EH (cell line): Measurements from ENCODE around the gene TMEM164.

Experiments
- DNase-seq: peaks from one replicate; pipeline ENCODE4 v3.0.0-alpha.2; 2015; ENCODE audit warnings: low read depth

TMEM164 gene

GRCh38 chrX:110037178-110037577 lies 34.3 kb downstream of the TMEM164 start:
- no peak for DNase-seq

DNA sequence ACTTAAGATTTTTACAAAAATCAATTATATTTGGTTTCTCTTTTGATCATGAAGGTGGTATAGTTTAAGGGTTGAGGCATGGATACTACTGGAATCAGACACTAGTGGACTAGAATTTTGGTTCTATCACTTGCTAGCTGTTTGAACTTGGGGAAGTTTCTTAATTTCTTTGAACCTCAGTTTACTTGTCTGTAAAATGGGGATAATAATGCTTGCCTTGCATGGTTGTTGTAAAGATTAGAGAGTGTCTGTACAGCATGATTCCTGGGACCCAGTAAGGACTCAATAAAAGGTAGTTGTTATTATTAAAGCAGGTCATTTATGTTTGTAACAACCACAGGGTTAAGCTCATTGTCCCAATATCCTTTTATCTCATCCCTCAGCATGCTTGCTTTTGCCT lies 36.0 kb downstream of the TMEM164 start:
- DNase-seq = no peak

DNA sequence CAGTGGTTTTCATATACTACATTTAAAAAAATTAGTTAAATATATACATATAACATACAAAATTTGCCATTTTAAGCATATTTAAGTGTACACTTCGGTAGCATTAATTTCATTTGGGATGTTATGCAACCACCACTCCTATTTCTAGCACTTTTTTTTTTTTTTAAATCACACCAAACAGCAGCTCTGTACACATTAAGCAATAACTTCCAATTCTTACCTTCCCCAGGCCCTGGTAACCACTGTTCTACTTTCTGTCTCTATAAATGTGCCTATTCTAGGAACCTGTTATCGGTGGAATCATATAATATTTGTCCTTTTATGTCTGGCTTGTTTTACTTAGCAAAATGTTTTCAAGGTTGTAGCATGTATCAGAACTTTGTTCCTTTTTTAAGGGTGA lies 39.1 kb downstream of the TMEM164 start:
- DNase-seq = no peak

GRCh38 chrX:110042496-110042895 lies 39.6 kb downstream of the TMEM164 start:
- peak; percentile 55 for DNase-seq

- DNase-seq = no peak
Measured at GRCh38 chrX:110043506-110043905, 40.6 kb downstream of the TMEM164 start.

DNA sequence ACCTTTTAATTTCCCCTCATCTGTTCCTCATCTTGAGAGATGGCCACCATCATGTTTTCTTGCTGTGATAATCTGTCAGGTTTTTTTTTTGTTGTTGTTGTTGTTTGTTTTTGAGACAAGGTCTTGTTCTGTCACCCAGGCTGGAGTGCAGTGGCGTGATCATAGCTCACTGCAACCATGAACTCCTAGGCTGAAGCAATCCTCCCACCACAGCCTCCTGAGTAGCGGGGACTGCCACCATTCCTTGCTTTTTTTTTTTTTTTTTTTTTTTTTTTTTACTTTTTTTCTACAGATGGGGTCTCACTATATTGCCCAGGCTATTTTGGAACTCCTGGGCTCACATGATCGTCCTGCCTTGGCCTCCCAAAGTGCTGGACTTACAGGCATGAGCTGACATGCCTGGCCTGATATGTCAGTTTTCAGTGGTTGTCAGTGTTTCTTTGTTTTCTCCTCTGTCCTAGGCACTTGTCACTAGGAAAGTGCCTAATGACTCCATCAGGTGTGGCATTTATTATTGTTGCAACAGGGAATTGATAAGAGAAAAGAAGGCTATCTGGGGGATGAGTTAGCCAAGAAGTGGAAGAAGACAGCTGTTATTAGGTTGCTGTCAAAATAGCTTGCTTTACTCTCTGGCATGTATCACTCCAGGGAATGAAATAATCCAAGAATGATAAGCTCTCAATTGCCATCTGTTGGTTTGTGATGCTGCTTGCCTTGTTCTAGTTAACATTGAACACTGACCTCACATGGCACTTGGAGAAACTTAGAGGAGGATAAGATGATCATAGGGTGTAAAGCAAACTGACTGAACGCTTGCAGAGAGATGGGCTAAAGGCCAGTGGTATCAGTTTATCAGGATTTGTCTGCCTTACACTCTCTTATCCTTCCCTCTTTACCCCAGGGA lies 41.7 kb downstream of the TMEM164 start:
- no peak for DNase-seq

GRCh38 chrX:110045421-110045820 lies 42.5 kb downstream of the TMEM164 start:
- DNase-seq = no peak

DNA sequence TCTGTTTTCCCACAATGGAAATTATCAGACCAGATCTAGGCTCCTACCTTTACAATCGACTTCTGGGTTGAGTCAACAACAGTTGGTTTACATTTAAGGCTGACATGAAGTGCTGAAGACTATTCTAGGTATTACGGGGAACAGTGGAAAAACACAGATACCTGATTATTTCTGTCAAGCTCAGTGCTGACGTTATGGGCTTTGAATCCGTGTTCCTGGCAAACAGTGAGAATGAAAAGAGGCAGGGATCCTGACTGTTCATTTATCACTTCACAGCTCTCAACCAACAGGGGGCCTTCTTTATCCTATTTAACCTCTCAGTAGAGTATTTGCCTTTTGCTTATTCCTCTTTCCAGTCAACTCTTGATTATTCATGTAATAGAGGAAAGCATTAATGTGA lies 43.1 kb downstream of the TMEM164 start:
- no peak for DNase-seq

GRCh38 chrX:110046971-110047370 lies 44.1 kb downstream of the TMEM164 start:
- DNase-seq = no peak

- DNase-seq = no peak
Measured at GRCh38 chrX:110049096-110049495, 46.2 kb downstream of the TMEM164 start.

GRCh38 chrX:110050386-110050785 lies 47.5 kb downstream of the TMEM164 start:
- DNase-seq = no peak

DNA sequence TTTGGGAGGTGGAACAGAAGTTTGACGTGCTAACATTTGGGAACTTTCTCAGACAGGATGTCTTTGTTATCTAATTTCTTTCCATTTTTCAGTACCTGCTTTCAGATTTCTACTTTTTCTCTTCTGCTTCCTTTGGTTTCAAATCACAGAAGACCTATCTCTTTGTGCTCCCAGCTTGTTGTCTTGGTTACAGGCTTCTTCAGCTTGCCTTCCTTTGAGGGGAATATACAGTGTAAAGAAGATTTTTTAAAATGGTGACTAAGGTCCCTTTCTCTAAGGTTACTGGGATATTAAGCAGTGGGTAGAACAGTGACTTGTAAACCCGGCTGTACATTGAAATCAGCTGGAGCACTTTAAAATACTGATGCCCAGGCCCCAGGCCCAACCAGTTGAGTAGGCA lies 48.0 kb downstream of the TMEM164 start:
- no peak for DNase-seq

DNA sequence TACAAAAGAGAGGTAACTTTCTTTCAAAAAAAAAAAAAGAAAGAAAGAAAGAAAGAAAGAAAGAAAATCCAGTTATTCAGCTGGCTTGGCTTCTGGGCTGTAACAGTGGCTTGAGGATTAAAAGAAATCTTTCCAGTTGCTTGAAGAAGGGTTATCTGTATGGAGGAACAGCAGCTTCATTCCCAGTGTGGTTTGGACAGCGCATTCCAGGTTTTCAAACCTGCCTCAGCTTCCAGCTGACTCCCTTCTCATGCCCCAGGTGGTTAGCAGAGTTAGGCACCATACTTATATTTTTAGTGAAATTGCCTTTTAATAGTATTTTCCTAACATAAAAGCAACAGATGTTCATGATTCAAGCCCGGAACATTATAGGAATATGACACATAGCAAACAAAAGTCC lies 48.6 kb downstream of the TMEM164 start:
- DNase-seq = no peak

DNA sequence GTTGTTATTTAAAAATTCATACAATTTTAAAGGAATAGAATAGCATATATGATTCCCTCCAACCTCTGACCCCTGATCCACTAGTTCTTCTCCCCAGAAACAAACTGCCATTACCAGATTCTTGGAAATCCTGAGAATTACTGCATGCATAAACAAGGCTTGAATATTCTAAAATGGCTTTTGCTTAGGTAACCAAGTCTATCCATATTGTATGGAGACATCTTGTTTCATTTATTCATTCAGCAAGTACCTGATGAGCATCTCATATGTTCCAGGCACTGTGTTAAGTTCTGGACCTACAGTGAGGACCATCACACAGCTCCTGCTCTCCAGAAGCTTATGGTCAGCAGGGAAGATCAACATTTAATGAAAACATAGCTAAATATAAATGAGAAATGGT lies 49.4 kb downstream of the TMEM164 start:
- DNase-seq = no peak

DNA sequence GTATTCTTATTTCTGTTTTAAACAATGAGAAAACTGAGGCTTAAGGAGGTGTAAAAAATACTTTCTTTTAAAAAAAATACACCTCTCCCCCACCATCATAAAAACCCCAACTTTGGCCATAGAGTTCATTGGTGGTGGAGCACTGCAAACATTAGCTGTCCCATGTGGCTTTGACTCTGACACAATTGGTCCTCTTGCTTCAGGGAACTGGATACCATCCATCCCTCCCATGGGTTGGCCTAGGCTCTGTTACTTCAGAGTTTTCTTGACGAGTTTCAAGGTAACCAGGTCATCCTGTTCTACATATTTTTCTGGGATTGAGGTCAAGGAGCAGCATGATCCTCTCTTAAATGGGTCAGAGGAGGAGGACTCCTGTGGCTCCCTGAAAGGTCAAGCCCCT lies 50.5 kb downstream of the TMEM164 start:
- no peak for DNase-seq

DNA sequence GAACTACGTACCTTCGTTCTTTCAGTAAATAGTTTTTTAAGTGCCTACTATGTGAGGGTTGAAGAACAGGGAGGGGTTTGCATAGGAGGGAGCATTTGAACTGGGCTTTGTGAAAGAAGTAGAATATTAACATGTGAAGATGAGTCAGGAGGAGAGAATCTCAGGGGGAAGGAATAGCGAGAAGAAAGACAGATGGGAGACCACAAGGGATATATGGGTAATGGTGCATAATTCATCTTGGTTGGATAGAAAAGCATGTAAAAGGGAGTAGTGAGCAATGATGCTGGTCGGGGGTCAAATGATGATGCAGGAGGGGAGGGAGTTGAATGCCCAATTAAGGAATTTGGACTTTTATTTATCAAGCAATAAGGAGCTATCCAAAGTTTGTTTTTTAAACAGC lies 52.7 kb downstream of the TMEM164 start:
- peak; percentile 4 for DNase-seq

DNA sequence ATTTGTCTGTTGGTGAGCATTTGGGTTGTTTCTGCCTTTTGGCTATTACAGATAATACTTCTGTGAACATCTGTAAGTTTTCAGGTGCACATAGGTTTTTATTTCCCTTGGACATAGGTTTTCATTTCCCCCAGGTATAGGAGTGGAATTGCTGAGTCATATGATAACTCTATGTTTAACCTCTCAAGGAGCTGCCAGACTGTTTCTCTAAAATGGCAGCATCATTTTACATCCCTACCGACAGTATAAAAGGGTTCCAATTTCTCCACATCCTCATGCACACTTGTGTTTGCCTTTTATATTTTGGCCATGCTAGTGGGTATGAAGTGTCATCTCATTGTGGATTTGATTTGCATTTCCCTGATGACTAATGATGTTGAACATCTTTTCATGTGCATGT lies 53.5 kb downstream of the TMEM164 start:
- DNase-seq = peak; percentile 2

DNA sequence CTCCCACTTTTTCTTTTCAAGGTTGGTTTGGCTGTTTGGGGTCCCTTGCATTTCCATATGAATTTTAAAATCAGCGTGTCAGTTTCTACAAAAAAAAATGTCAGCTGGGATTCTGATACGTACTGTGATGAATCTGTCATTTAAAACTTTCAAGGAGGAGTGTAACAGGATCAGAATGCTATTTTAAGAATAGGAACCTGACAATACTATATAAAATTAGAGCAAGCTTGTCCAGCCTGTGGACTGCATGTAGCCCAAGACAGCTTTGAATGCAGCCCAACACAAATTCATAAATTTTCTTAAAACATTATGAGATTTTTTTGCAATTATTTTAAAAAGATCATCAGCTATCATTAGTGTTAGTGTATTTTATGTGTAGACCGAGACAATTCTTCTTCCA lies 56.5 kb downstream of the TMEM164 start:
- DNase-seq = no peak

DNA sequence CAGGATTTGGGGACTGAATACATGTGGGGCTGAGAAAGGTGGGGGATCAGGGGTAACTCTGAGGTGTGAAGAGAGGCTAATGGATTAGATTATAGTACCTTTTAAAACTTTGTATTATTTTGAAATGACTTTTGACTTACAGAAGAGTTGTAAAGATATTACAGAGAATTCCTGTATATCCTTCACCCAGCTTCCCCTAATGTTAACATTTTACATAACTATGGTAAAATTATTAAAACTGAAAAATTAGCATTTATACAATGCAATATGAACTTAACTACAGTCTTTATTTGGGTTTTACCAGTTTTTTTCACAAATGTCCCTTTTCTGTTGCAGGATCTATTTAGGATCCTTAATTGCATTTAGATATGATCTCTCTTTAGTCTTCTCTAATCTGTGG lies 57.4 kb downstream of the TMEM164 start:
- DNase-seq = no peak

DNA sequence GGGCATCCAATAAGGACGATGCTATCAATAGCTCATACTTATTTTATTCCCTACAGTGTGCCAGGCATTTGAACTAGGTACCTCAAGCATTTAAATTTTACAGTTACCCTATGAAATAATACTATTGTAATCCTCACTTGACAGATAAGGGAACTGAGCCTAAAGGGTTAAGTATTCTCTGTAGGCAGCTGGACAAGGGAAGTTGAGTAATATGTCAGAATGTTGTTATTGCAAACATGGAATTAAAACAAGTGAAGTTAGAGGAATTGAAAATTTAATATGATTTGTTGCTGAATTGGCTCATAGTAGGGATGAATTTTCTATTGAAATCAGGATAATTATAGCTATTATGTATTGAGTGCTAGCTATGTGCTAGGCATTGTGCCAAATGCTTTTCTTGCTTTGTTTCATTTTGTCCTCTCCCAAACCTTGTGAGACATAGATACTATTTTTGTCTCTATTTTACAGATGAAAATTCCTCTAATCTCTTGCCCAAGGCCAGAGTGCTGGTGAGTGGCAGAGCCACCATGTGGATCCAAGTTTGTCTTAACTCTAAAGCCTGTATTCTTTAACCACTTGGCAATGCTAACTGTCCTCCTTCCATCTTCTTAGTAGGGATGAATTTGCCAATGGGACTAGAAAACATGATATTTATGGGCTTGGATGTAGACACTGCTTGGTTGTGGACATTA lies 58.1 kb downstream of the TMEM164 start:
- peak; percentile 36 for DNase-seq

DNA sequence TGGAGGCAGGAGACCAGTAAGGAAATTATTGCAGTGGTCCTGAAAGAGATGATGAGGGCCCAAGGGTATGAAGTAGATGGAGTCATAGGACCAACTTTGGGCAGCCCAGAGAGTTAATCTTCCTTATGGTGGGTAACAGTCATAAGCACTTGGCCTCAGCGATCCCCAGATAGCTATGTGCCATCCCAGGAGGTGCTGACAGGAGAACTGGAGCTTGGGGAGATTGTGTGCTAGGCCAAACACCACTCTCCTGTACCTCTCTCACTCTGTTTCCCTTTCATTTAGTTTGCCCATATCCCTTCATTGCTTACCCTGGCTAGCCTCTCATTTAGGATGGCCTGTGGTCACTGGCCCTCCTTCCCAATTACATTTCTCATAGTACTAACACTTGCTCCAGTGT lies 60.0 kb downstream of the TMEM164 start:
- no peak for DNase-seq

GRCh38 chrX:110066488-110067225 lies 63.7 kb downstream of the TMEM164 start:
- DNase-seq = no peak

GRCh38 chrX:110070970-110071369 lies 68.1 kb downstream of the TMEM164 start:
- no peak for DNase-seq
